Cardiac muscle cell (in vitro differentiated cells and primary cell): ENCODE results near the gene TGFBRAP1. TPM values are rescaled to one million over a fixed set of nuclear protein-coding genes. Genes with fewer than 3 reads are reported as not detected.

Experiments used
- DNase-seq, 2 donors: peaks; one replicate each; pipeline versions ENCODE4 v3.0.0 to v3.0.0-alpha.2; 2010 to 2017; ENCODE audit warnings: low read depth in 1 of 2, low spot score in 1 of 2
- H3K27ac ChIP-seq: fragments of 200-600 bp; sonication (generic); 2 replicates; pipeline ENCODE4 v1.5.1; 2016
- H3K27me3 ChIP-seq: fragments of 200-600 bp; sonication (generic); 2 replicates; pipeline ENCODE4 v1.6.0; 2016; ENCODE audit warnings: control low read depth
- H3K36me3 ChIP-seq: fragments of 200-600 bp; sonication (generic); 2 replicates; pipeline ENCODE4 v1.5.1; 2016; ENCODE audit warnings: control low read depth
- H3K4me1 ChIP-seq: fragments of 200-600 bp; sonication (generic); 2 replicates; pipeline ENCODE4 v1.8.1; 2017; ENCODE audit warnings: low read depth, mild to moderate bottlenecking, mixed run types
- H3K4me3 ChIP-seq: fragments of 200-600 bp; sonication (generic); 2 replicates; pipeline ENCODE4 v1.5.1; 2016; ENCODE audit warnings: mild to moderate bottlenecking
- H3K9me3 ChIP-seq: fragments of 200-600 bp; sonication (generic); 2 replicates; pipeline ENCODE4 v1.5.1; 2017; ENCODE audit warnings: low read depth, mild to moderate bottlenecking, control low read depth
- CTCF ChIP-seq: IDR thresholded peaks from 2 replicates; pipeline ENCODE4 v1.5.1; 2012; ENCODE audit warnings: low read depth, mild to moderate bottlenecking, low read length
- polyA plus RNA-seq: library from polyadenylated mRNA; unstranded; fragments of >200 nt; fragmentation: Nextera tagmentation; extraction: Ambion mirVana; gene quantifications from 2 replicates; pipeline ENCODE4 v1.2.1, GENCODE V29; 2016
- total RNA-seq: library from RNA; depleted of rRNA; stranded (reverse); fragments of >200 nt; gene quantifications from 2 replicates; pipeline ENCODE4 v1.2.3, GENCODE V29; 2016

TGFBRAP1 gene
- total and polyA plus RNA-seq, 2 experiments from 2014 or later, result 11.5 to 18.9 TPM

- Histone ChIP-seq H3K36me3 (peaks cover 37% of the 10 kb centered on the region), H3K27ac (no peak overlapping the region)
Observed at GRCh38 chr2:105272176-105272575, 57.4 kb downstream of the TGFBRAP1 start.

GRCh38 chr2:105271393-105272045, 58.0 kb downstream of the TGFBRAP1 start:
- H3K9me3 ChIP-seq, result no peaks in the 10 kb centered on the region
- no peaks in the 10 kb centered on the region for H3K27me3 ChIP-seq
- H3K27ac ChIP-seq, result no peak overlapping the region
- DNase-seq, result no peak
- H3K4me3 ChIP-seq, result no peak overlapping the region
- TF ChIP-seq CTCF, result no peak
- H3K36me3 ChIP-seq, result peaks cover 32% of the 10 kb centered on the region
- H3K4me1 ChIP-seq, result no peaks in the 10 kb centered on the region

More at GRCh38 chr2:105272176-105272575, 57.4 kb downstream of the TGFBRAP1 start:
- no peak for DNase-seq
- Histone ChIP-seq H3K9me3 (no peaks in the 10 kb centered on the region), H3K4me1 (no peaks in the 10 kb centered on the region), H3K4me3 (no peak overlapping the region), H3K27me3 (no peaks in the 10 kb centered on the region)
- no peak for TF ChIP-seq CTCF

- Histone ChIP-seq H3K4me1 (no peaks in the 10 kb centered on the region), H3K27me3 (no peaks in the 10 kb centered on the region), H3K27ac (no peak overlapping the region), H3K9me3 (no peaks in the 10 kb centered on the region), H3K4me3 (no peak overlapping the region), H3K36me3 (peaks cover 26% of the 10 kb centered on the region)
- no peak for TF ChIP-seq CTCF
- no peak for DNase-seq
Observed at GRCh38 chr2:105269426-105269825, 60.1 kb downstream of the TGFBRAP1 start.

- Histone ChIP-seq H3K27ac (no peak overlapping the region), H3K9me3 (no peaks in the 10 kb centered on the region), H3K36me3 (peaks cover 3% of the 10 kb centered on the region), H3K4me3 (no peak overlapping the region), H3K4me1 (no peaks in the 10 kb centered on the region), H3K27me3 (no peaks in the 10 kb centered on the region)
- no peak for TF ChIP-seq CTCF
- no peak for DNase-seq
Observed at GRCh38 chr2:105262651-105263091, 66.9 kb downstream of the TGFBRAP1 start.

GRCh38 chr2:105261061-105261460, 68.5 kb downstream of the TGFBRAP1 start:
- H3K4me3 ChIP-seq, result no peak overlapping the region
- H3K9me3 ChIP-seq, result no peaks in the 10 kb centered on the region
- H3K36me3 ChIP-seq, result no peaks in the 10 kb centered on the region
- peak in 1 of 2 donors; percentile 93 for DNase-seq
- H3K4me1 ChIP-seq, result no peaks in the 10 kb centered on the region
- no peak overlapping the region for H3K27ac ChIP-seq
- H3K27me3 ChIP-seq, result no peaks in the 10 kb centered on the region
- no peak for TF ChIP-seq CTCF
